Liver (tissue), 9 donors: ENCODE data around the gene IWS1. TPM values are rescaled to one million over a fixed set of nuclear protein-coding genes. Genes with fewer than 3 reads are reported as not detected.

Experiments used
- DNase-seq: peaks from one replicate; pipeline ENCODE4 v3.0.0-alpha.2; 2017; ENCODE audit warnings: low spot score
- H3K27ac ChIP-seq, 2 donors: one replicate each; pipeline ENCODE4 v1.7.0; 2013; ENCODE audit warnings: inconsistent platforms in 2 of 2, low read length in 2 of 2, control low read depth in 1 of 2, low read depth in 1 of 2, mild to moderate bottlenecking in 1 of 2
- H3K27me3 ChIP-seq, 4 donors: one replicate each; pipeline versions ENCODE4 v1.6.1 to v1.7.0; 2013; ENCODE audit warnings: low read length in 3 of 4, inconsistent platforms in 1 of 4, mild to moderate bottlenecking in 1 of 4, moderate library complexity in 1 of 4; ENCODE audit not compliant: control insufficient read depth in 4 of 4, insufficient read depth in 4 of 4
- H3K36me3 ChIP-seq, 4 donors: one replicate each; pipeline versions ENCODE4 v1.6.1 to v1.7.0; 2013; ENCODE audit warnings: low read length in 3 of 4, mild to moderate bottlenecking in 3 of 4, low read depth in 1 of 4, moderate library complexity in 1 of 4; ENCODE audit not compliant: control insufficient read depth in 4 of 4, insufficient read depth in 3 of 4
- H3K4me1 ChIP-seq, 4 donors: one replicate each; pipeline versions ENCODE4 v1.6.1 to v1.7.0; 2013; ENCODE audit warnings: low read length in 3 of 4, mild to moderate bottlenecking in 3 of 4, moderate library complexity in 1 of 4; ENCODE audit not compliant: control insufficient read depth in 4 of 4, insufficient read depth in 4 of 4
- H3K4me3 ChIP-seq, 3 donors: one replicate each; pipeline versions ENCODE4 v1.6.1 to v1.7.0; 2013; ENCODE audit warnings: low read length in 3 of 3, control low read depth in 1 of 3, low read depth in 1 of 3, mild to moderate bottlenecking in 1 of 3
- H3K9ac ChIP-seq, 2 donors: one replicate each; pipeline ENCODE4 v1.7.0; 2013; ENCODE audit warnings: low read length in 2 of 2, mild to moderate bottlenecking in 2 of 2, moderate library complexity in 2 of 2, control low read depth in 1 of 2, low read depth in 1 of 2
- H3K9me3 ChIP-seq, 4 donors: one replicate each; pipeline versions ENCODE4 v1.6.1 to v1.7.0; 2013; ENCODE audit warnings: low read length in 3 of 4; ENCODE audit not compliant: control insufficient read depth in 4 of 4
- CTCF ChIP-seq: fragments of 150-350 bp; IDR thresholded peaks from 2 replicates; pipeline ENCODE4 v1.5.1; 2017; ENCODE audit warnings: improper control_type of control experiment, low read depth, low read length; ENCODE audit not compliant: missing input control
- EGR1 ChIP-seq, 2 donors: IDR thresholded peaks; 2 replicates each; pipeline ENCODE4 v1.6.1; 2016 to 2018; ENCODE audit warnings: antibody characterized with exemption in 2 of 2, low read depth in 2 of 2
- FOXA1 ChIP-seq: IDR thresholded peaks from 2 replicates; pipeline ENCODE4 v1.6.1; 2016; ENCODE audit warnings: antibody characterized with exemption
- FOXA2 ChIP-seq: IDR thresholded peaks from 2 replicates; pipeline ENCODE4 v1.6.1; 2016; ENCODE audit warnings: antibody characterized with exemption
- GABPA ChIP-seq, 2 donors: IDR thresholded peaks in 1 of 2; conservative IDR thresholded peaks in 1 of 2; 2 replicates each; pipeline ENCODE4 v1.6.1; 2016; ENCODE audit warnings: antibody characterized with exemption in 2 of 2, mild to moderate bottlenecking in 1 of 2, moderate library complexity in 1 of 2
- HNF4A ChIP-seq, 2 donors: conservative IDR thresholded peaks; 2 replicates each; pipeline ENCODE4 v1.6.1; 2016; ENCODE audit warnings: antibody characterized with exemption in 2 of 2, mild to moderate bottlenecking in 2 of 2
- HNF4G ChIP-seq: IDR thresholded peaks from 2 replicates; pipeline ENCODE4 v1.6.1; 2016; ENCODE audit warnings: antibody characterized with exemption
- JUND ChIP-seq, 2 donors: IDR thresholded peaks; 2 replicates each; pipeline ENCODE4 v1.6.1; 2016; ENCODE audit warnings: antibody characterized with exemption in 2 of 2
- MAX ChIP-seq: IDR thresholded peaks from 2 replicates; pipeline ENCODE4 v1.6.1; 2016; ENCODE audit warnings: antibody characterized with exemption
- NR2F2 ChIP-seq: IDR thresholded peaks from 2 replicates; pipeline ENCODE4 v1.6.1; 2016; ENCODE audit warnings: antibody characterized with exemption
- RAD21 ChIP-seq, 2 donors: IDR thresholded peaks; 2 replicates each; pipeline ENCODE4 v1.6.1; 2016; ENCODE audit warnings: antibody characterized with exemption in 2 of 2, mild to moderate bottlenecking in 2 of 2
- REST ChIP-seq: IDR thresholded peaks from 2 replicates; pipeline ENCODE4 v1.6.1; 2016; ENCODE audit warnings: antibody characterized with exemption, mild to moderate bottlenecking
- RXRA ChIP-seq, 2 donors: IDR thresholded peaks; 2 replicates each; pipeline ENCODE4 v1.6.1; 2017 to 2018; ENCODE audit warnings: antibody characterized with exemption in 2 of 2, mild to moderate bottlenecking in 1 of 2
- SP1 ChIP-seq: IDR thresholded peaks from 2 replicates; pipeline ENCODE4 v1.6.1; 2018; ENCODE audit warnings: antibody characterized with exemption, mild to moderate bottlenecking
- TAF1 ChIP-seq: conservative IDR thresholded peaks from 2 replicates; pipeline ENCODE4 v1.6.1; 2016; ENCODE audit warnings: antibody characterized with exemption, mild to moderate bottlenecking
- YY1 ChIP-seq: IDR thresholded peaks from 2 replicates; pipeline ENCODE4 v1.6.1; 2016; ENCODE audit warnings: antibody characterized with exemption, mild to moderate bottlenecking
- WGBS: extraction: QIAGEN DNeasy Blood & Tissue Kit; methylation state at CpG from one replicate; pipeline ENCODE4 v1.1.7; 2013; 5-methylcytosine and 5-hydroxymethylcytosine counted together
- polyA plus RNA-seq, 2 donors: library from polyadenylated mRNA; stranded (reverse) in 1 of 2; unstranded in 1 of 2; fragments of 200-250 nt in 1 of 2; fragments of >200 nt in 1 of 2; fragmentation: Nextera tagmentation in 1 of 2; extraction: Ambion mirVana in 1 of 2; gene quantifications; one replicate each; pipeline versions ENCODE4 v1.2.1 to v1.2.3, GENCODE V29; 2013 to 2015
- total RNA-seq, 2 donors: library from RNA; depleted of rRNA; stranded (reverse); fragments of >200 nt; gene quantifications; one replicate each; pipeline ENCODE4 v1.2.3, GENCODE V29; 2014
- TF ChIP-seq, protein P1 (sequence below): IDR thresholded peaks from 2 replicates; pipeline ENCODE4 v1.6.1; 2016; ENCODE audit warnings: antibody characterized with exemption
- TF ChIP-seq, protein P2 (sequence below): IDR thresholded peaks from 2 replicates; pipeline ENCODE4 v1.6.1; 2016; ENCODE audit warnings: antibody characterized with exemption
- donor health status: healthy.
- donor health status: healthy.
- donor health status: healthy.
- donor health status: healthy.
- donor health status: healthy.

The IWS1 gene
- total and polyA plus RNA-seq, 4 donors: 13.0 to 28.9 (median 22.8) TPM

DNA sequence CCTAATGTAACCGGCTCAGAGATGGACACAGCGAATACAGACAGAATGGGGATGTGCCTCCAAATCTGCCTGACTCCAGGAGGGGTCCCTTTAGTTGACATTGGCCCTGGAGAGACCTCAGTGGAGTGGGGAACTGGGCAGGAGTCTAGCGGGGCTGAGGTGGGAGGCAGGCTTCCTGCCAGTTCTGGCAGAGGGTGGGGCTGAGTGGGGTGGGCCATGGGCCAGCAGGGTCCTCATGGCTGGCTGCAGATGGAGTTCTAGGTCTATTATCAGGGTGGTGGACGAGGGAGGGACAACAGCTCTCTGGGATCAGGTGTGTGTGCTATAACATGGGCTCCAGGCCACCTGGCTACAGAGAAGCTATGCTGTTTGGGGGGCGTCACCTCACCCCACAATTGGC lies 86.9 kb downstream of the IWS1 start (continued):
- TF ChIP-seq CTCF (no peak), NR2F2 (no peak), GABPA (IDR thresholded peaks at IDR 0.05 in 1 of 2, conservative IDR thresholded peaks at IDR 0.05 in 1 of 2) (no peak)

DNA sequence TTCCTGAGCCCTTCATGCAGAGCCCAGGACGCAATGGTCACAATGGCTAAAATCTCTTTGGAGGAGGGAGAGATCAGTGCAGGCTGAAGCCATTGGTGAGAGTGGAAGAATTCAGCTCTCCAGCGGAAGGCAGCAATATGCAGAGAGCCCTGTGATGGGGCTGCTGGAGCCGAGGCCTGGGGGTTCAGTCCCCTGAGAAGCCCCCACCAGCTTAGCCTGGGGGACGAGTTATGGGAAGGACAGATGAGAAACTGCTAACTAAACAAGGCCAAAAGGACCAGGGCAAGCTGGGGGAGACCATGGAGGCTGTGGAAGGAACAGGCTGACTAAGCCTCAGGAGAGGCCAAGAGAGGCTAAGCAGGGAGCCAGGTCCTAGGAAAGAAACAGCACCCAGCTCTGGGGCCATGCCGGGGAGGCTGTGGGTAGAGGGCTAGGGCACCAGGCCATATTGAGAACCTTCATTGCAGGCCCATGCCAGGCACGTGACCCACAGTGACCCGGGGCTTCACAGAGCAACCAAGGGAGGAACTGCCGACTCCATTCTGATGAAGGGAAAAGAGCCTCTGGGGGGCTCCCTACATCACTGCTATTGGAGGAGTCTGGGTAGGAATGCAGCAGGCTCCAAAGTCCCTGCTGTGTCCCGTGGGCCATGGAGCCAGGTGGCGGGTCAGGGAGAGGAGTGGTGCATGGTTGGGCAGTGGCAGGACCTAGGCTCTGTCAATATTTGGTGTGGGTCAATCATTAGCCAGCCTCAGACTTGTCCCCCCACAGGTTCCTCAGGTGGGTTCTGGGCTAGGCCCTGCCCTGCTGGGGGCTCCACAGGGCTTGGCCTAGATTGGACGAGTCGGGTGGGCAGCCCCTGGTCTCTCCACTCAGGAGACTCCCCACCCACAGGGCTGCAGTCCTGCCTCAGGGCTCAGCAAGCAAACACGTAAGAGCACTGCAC lies 88.2 kb downstream of the IWS1 start:
- Histone ChIP-seq H3K9me3 (peaks cover 0 to 2% (median 0%) of the 10 kb centered on the region in 4 donors), H3K27me3 (no peaks in the 10 kb centered on the region), H3K27ac (peak overlapping the region; percentile 88 to 94), H3K9ac (peak overlapping the region in 1 of 2 donors; percentile 67), H3K4me1 (peaks cover 14 to 32% (median 16%) of the 10 kb centered on the region in 4 donors), H3K36me3 (no peaks in the 10 kb centered on the region), H3K4me3 (no peak overlapping the region)
- DNase-seq: peak; percentile 66
- 51% methylated on average over 13 of the region's 13 CpGs for WGBS
- peak; percentile 71 to 82 for TF ChIP-seq RAD21 (IDR thresholded peaks at IDR 0.05)
- TF ChIP-seq HNF4A (conservative IDR thresholded peaks at IDR 0.05): peak; percentile 95 to 97
- TF ChIP-seq NR2F2: peak; percentile 11
- TF ChIP-seq EGR1 (IDR thresholded peaks at IDR 0.05; ENCODE audit: low read depth in 2 of 2): no peak
- peak; percentile 77 for TF ChIP-seq MAX
- peak; percentile 21 for TF ChIP-seq TAF1
- peak; percentile 79 for TF ChIP-seq REST
- TF ChIP-seq JUND (IDR thresholded peaks at IDR 0.05): peak in 1 of 2 donors; percentile 75
- TF ChIP-seq, protein P1, sequence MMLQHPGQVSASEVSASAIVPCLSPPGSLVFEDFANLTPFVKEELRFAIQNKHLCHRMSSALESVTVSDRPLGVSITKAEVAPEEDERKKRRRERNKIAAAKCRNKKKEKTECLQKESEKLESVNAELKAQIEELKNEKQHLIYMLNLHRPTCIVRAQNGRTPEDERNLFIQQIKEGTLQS: no peak
- TF ChIP-seq CTCF: peak; percentile 3
- TF ChIP-seq, protein P2, sequence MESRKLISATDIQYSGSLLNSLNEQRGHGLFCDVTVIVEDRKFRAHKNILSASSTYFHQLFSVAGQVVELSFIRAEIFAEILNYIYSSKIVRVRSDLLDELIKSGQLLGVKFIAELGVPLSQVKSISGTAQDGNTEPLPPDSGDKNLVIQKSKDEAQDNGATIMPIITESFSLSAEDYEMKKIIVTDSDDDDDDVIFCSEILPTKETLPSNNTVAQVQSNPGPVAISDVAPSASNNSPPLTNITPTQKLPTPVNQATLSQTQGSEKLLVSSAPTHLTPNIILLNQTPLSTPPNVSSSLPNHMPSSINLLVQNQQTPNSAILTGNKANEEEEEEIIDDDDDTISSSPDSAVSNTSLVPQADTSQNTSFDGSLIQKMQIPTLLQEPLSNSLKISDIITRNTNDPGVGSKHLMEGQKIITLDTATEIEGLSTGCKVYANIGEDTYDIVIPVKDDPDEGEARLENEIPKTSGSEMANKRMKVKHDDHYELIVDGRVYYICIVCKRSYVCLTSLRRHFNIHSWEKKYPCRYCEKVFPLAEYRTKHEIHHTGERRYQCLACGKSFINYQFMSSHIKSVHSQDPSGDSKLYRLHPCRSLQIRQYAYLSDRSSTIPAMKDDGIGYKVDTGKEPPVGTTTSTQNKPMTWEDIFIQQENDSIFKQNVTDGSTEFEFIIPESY: peak; percentile 81
- TF ChIP-seq RXRA (IDR thresholded peaks at IDR 0.05): peak; percentile 81 to 93
- peak; percentile 90 for TF ChIP-seq YY1
- peak; percentile 85 for TF ChIP-seq FOXA2
- peak in 1 of 2 donors; percentile 25 for TF ChIP-seq GABPA (IDR thresholded peaks at IDR 0.05 in 1 of 2, conservative IDR thresholded peaks at IDR 0.05 in 1 of 2)
- TF ChIP-seq FOXA1: peak; percentile 83
- peak; percentile 92 for TF ChIP-seq HNF4G
- TF ChIP-seq SP1: peak; percentile 96
